Stimulated activated CD8-positive, alpha-beta memory T cell treated with anti-CD3 and anti-CD28 coated beads, Interleukin-2, amount 100 ng/mL, for 1 hour (primary cell): ENCODE results near the gene OOSP3.
"Not testable (repeated sequence)": the region's sequence is repeated elsewhere in the genome, so short reads cannot be mapped to it uniquely, and the experiment has no call there.

Experiments
- DNase-seq, 2 donors: peaks; one replicate each; pipeline ENCODE4 v3.0.0-alpha.2; 2020; ENCODE audit warnings: low read depth in 2 of 2

OOSP3 gene, protein sequence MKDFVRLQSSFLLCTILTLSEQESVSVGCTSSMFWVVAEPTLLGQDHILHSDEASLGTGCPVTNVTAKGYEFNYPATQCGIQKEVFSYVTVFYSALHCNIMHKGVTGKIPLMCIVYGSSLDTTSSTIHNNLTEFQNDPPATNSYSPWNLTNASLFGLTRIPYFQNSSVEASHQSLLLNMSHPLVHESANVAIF

DNA sequence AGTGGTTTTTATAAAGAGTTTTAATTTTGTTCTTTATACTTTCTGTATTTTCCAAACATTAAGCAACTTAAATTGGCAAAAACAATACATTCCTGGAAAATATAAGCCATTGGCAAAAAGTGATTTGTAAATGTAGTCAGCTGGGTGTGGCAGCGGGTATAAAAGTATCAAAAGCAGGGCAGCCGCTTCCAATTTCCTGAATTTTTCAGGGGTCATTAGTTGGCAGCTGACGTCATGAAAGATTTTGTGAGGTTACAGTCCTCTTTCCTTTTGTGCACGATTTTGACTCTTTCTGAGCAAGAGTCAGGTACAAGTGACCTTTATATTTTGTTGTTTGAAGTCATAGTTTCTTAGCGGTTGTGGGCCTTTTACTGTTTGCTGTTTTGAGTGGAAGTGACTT lies at the start of gene OOSP3:
Gene OOSP3, plus strand, starts transcription at position 208 of the 400 bp plus-strand sequence. Its CDS starts 27 bp downstream, at position 235.
- no peak for DNase-seq

GRCh38 chr11:59829358-59829757 lies 49.2 kb upstream of the OOSP3 start:
- DNase-seq: no peak

DNA sequence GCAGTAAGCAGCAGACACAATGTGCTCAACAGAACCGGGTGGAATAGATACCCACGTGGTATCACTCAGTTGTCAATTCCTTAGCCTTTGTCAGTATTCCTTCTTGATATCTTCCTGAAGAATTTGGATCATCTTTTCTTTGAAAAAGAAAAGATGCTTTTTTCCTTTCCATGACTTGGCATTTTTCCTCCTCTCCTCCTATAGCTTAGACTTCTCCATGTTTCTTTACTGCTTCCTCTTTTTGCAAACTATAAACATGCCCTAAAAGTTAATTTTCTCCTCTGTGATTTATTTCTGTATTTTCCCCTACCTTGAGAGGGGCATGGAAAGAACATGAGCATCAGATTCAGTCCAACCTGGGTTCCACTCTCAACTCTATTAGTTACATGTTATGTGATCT lies 45.0 kb upstream of the OOSP3 start:
- no peak for DNase-seq

- no peak for DNase-seq
These were observed 39.0 kb upstream of the OOSP3 start for GRCh38 chr11:59839615-59840014.

DNA sequence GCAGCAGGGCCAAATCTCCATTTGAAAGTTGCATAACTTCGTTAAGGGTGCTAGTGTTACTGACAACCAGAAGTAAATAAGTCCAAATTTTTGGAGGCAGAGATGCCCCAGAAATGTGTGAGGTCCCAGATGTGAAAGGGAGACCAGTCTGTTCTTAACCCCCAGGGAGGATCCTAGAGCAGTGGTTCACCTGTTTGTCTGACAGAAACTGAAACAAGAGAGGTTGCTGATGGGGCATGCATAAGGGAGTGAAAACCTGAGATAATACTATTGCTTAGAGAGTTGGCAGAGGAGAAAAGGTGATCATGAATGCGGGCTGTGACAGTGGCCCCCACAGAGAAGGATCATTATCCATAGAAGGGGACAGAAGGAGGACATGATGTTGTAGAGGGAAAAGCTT lies 37.1 kb upstream of the OOSP3 start:
- no peak for DNase-seq

- DNase-seq: no peak
These were observed 36.3 kb upstream of the OOSP3 start for GRCh38 chr11:59842316-59842715.

GRCh38 chr11:59845399-59845798 lies 33.2 kb upstream of the OOSP3 start, which contains the start of gene CBLIF:
CBLIF (minus strand) TSS chr11:59845499; CDS start chr11:59845453, 46 bp downstream.
- no peak for DNase-seq

- DNase-seq: no peak
These were observed 32.0 kb upstream of the OOSP3 start for GRCh38 chr11:59846556-59846955.

DNA sequence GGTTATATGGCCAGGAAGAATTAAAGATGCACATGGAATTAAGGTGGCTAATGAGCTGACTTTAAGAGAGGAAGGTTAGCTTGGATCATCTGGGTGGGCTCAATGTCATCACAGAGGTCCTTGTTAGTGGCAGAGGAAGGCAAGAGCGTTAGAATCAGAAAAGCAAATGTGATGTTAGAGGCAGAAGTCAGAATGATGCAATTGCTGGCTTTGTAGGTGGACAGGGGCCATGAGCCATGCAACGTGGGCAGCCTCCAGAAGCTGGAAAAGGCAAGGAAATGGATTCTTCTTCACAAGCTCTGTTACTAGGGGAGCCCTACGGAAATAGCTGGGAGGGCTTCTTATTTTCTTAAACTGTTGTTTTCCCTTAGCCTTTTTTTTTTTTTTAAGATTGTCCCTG lies 31.0 kb upstream of the OOSP3 start:
- DNase-seq: no peak

DNA sequence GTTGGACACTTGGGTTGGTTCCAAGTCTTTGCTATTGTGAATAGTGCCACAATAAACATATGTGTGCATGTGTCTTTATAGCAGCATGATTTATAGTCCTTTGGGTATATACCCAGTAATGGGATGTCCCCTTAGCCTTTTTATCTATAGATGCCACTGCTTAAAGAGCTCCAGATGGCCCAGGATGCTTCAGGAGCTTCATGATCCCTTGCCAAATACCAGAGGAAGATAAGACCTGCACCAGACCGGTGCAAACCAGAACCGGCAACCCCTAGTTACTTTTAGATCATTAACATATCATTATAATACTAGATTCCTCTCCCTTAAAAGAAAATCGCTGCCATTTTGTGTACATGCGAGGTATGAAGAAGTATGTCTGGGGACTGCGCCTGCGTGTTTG lies 30.1 kb upstream of the OOSP3 start:
- not testable (repeated sequence) for DNase-seq

DNA sequence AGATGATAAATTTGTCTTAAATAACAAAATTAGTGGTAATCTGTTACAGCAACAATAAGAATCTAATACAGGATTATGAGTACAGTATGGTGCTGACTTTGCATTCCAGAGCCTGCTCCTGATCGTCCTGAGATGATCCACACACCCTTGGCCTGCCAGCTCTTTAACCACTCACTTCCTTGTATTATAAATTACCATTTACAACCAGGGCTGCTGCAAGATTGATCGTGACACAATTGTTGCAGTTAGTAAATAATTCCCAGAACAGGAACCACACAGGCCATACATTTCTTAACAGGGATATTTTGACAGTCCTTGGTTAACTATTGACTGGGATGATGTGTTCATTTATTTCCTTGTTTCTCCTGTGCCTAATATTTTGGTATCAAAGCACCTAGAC lies 29.5 kb upstream of the OOSP3 start:
- no peak for DNase-seq

DNA sequence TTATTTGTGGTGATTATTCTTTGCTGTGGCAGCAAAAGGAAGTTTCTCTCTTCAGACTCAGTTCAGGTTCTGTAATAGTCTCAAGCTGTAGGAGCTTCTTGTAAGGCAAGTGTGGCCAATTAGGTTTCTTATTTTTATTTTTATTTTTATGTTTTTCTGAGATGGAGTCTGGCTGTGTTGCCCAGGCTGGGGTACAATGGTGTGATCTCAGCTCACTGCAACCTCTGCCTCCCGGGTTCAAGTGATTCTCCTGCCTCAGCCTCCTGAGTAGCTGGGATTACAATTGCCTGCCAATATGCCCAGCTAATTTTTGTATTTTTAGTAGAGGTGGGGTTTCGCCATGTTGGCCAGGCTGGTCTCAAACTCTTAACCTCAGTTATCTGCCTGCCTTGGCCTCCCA lies 29.0 kb upstream of the OOSP3 start:
- DNase-seq: not testable (repeated sequence)

GRCh38 chr11:59851416-59851815 lies 27.2 kb upstream of the OOSP3 start:
- DNase-seq: not testable (repeated sequence)

DNA sequence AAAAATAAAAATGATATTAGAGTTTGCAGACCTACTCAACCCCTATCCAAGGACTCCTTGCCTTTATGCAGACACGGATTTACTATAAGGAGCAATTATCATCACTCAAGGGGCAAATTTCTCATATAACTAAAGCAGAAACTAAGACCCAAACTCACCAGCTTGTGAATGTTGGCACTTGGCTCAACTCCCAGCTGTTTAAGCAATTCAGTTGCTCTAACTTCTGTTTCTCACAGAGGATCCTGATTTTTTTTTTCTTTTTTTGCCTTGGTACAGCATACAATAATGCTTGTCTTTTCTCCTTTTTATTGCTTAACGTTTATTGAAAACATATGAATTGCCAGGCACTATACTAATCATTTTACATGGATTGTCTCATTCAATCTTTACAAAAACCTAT lies 23.7 kb upstream of the OOSP3 start:
- DNase-seq: no peak

DNA sequence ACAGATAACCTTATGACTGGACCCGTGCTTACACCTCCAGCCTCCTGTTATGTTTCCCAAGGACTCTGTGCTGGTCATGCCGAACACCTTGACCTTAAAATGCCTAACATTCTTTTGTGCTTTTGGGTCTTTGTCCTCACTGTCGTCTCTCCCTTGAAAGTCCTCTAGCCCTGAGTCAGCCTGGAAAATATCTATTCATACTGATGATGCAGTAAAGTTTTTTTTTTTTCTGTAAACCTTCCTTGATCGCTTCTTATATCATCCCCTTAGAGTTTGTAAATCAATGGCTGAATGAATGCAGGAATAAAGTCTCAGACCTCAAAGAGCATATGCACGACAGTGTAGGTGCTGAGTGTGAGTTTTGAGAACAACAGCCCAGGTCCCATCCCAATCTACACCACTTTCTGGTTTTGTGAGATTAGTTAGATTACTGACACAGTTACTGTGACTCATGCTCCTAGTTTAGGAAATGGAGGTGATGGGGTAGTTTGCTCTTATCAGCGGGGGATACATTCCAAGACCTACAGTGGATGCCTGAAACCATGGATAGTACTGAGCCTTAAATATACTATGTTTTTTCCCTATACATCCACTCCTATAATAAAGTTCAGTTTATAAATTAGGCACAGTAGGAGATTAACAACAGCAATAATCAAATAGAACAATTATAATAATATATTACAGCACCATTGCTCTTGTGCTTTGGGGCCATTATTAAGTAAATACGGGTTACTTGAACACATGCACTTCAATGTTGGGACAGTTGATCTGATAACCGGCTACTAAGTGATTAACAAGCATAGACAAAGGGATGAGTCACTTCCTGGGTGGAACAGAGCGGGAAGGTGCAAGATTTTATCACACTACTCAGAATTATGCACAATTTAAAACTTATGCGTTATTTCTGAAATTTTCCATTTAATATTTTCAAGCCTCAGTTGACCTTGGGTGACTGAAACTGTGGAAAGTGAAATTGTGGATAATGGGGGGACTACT lies 20.8 kb upstream of the OOSP3 start:
- DNase-seq: no peak

DNA sequence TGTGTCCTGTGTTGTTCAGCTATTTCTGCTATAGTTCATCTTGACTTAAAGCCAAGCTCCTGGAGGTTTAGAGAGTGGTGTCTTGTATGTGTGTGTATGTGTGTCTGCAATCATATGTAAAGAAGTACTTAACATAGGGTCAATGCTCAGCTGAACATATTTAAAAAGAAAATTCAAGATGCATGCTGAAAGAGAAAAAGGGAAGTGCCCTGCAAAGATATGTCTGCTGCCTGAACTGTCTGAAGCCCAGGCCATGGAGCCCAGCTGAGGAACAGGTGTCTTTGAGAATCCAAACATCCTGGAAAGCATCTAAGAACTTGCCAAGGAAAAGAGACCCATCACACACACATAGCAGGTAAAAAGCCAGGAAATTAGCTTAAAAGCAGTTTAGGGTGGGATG lies 18.9 kb upstream of the OOSP3 start:
- DNase-seq: no peak

- DNase-seq: no peak
These were observed 16.3 kb upstream of the OOSP3 start for GRCh38 chr11:59862252-59862651.

DNA sequence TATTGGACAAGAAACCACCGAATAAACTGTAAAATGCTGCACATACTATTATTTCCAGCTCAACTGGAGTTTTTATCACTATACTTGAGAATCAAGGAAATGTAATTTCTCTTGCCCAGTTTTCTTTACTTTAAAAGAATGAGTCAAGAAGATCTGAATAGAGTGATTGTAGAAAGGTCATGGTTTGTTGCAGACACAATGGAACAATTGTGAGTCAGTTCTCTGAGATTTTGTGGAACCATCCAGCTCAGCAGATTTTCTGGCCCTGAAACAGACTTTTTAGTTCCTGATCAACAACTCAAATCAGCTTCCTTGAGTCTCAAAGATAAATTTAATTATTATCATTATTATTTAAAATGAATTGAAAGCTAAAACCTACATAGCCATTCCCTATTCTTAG lies 13.6 kb upstream of the OOSP3 start:
- no peak for DNase-seq

GRCh38 chr11:59866397-59866796 lies 12.2 kb upstream of the OOSP3 start, which contains the start of gene TCN1:
TCN1 (minus strand) TSS chr11:59866487; CDS start chr11:59866470, 17 bp downstream.
- DNase-seq: no peak

GRCh38 chr11:59866836-59867235 lies 11.7 kb upstream of the OOSP3 start:
- DNase-seq: no peak

- DNase-seq: no peak
These were observed 10.6 kb upstream of the OOSP3 start for GRCh38 chr11:59867946-59868345.

- no peak for DNase-seq
These were observed 6.5 kb upstream of the OOSP3 start for GRCh38 chr11:59872076-59872475.
